GM21360 (cell line): ENCODE results near the gene EVX2.

ENCODE experiments used
- ATAC-seq: cut with Tn5 transposase; IDR thresholded peaks from one replicate; pipeline ENCODE4 v1.9.1; 2021; ENCODE audit warnings: mild to moderate bottlenecking, moderate library complexity; ENCODE audit not compliant: unreplicated experiment

Gene EVX2

DNA sequence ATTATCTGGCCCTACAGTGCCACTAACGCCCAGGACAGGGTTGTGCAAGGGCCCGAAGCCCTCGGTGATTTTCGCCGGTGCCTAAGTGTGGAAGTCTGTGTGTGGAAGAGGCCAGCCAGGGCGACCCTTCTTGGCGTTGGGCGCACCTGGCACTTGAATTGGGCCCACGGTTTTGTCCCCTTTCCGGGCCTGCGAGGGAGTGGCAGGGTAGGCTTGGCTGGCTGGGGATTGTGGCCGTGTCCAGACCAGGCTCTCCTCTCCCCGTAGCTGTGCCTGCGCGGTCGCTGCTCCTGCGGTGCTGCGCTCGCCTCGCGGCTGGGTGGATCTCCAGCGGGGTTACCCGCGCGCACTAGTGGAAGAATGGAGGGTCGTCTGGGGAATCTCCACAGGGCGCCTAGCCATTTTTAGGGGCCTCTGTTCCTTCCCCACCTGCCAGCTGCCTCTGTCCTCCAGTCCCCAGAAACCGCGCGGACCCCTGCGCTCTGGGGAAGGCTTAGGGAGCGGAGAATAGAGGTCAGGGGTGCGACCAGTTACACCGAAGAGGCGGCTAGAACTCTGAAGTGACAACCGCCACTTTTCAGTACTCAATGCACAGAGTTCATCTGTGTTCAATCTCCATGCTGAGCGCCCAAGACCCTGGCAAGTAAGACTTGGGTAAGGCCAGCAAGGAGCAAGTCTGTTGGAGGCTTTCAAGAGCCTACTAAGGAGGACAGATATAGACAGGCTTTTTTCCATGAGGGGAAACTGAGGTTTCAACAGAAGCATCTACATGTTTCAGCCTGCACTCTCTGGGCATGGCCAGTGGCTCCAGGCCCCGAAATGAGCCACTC is 16.0 kb downstream of the EVX2 start:
- ATAC-seq, result no peak

DNA sequence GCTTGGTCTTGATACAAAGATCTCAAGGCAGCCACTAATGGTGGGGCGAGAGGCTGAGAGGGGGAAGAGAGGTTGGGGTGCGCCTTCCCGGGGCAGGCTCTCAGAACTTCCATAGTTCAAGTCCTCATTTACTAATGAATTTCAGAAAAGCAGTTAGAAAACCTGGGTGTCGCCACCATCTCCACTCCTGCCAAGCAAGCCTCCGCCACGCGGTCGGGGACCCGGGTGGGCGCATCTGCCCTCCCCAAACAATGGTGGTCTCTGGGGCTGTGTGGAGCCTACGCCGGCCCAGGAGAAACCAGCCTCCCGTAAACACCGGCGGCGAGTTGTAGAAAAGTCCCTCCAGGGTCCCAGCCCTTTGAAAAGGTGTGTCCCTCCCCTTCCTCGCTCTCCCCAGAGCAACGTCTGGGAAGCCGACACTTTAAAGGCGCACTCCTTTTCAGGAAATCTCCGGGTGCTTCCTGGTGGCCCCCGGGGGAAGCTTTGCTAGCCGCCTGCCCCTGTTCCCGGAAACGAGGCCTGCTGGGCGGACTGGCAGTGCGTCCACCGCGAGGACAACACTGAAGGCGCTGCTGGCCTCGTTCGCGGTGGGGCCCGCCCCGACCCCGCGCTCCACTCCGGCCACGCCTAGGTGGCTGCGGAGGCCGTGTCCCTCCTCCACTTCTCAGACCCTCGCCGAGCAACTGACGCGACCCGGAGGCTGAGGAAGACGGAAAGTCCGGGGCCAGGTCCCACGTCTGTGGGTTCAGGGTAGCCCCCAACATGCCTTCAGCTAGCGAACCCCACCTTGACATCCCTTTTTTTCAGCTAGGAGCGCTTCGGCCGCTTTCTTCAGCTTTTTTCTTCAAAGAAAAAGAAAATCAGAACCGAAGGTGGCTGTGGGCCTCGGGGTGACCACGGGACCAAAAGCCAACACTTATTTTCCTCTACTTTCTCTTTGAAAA is 16.8 kb downstream of the EVX2 start:
- no peak for ATAC-seq

DNA sequence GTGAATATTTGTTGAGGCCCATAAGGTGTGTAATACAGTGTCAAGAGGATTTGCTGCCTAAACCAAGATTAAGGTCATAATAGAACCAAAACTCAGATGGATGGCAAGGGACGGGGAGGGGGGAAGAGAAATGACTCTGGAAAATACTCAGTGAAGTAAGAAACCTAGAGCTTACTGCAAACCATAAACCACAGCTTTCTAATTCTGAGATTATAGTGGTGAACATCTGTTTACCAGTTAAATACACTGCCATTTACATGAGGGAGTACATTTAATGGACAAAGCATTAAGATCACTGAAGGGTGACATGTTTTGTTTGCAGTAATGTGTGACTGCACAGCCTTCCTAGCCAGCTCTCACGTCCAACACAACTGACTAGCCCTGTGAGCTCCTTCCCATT is 19.8 kb downstream of the EVX2 start:
- ATAC-seq, result no peak

DNA sequence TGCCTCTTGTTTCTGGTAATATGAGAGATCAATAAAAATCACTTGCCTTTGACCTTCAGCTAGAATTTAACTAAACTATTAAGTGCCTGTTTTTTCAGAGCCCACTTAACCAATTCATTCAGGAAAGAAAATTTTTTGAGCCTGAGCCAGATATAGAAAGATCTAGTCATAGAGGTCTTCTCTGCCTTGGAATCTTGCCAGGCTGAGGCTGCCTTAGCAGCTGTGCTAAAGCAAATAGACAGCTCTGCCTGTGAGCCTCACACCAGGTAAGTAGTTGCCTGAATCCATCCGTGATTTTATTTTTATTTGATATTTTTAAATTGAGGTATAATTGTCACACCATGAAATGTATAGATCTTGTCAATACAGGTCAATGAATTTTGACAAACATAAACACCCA is 27.4 kb downstream of the EVX2 start:
- no peak for ATAC-seq

- ATAC-seq, result no peak
These were observed 44.4 kb downstream of the EVX2 start for GRCh38 chr2:176039375-176039774.

DNA sequence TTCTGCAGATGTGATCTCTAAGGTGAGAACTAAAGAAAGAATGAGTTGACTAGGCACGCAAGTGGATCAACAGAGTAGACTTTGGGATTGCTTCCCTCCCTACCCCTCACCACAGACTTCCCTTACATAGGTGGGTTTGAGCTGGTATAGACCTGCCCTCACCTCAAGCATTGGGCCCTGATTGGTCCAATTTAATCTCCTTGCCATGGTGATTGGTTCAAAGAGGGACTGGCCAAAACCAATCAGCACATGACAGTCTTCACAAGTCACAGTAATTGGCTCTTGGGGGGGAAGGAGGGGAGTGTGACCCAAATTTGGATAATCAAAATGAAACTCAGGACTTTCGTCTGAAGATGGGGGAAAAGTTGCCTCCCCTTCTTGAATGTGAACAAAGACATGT is 45.1 kb downstream of the EVX2 start:
- no peak for ATAC-seq

GRCh38 chr2:176035013-176035691 is 48.6 kb downstream of the EVX2 start:
- ATAC-seq, result no peak

- ATAC-seq, result no peak
These were observed 56.0 kb downstream of the EVX2 start for GRCh38 chr2:176027806-176028205.
